Fibroblast of skin of scalp (primary cell): Measurements from ENCODE around the gene PCDHGB5.
"Not testable (repeated sequence)": the region's sequence is repeated elsewhere in the genome, so short reads cannot be mapped to it uniquely, and the experiment has no call there.

Experiments used
- DNase-seq: peaks from one replicate; pipeline ENCODE4 v3.0.0-alpha.2; 2013

Gene PCDHGB5

DNA sequence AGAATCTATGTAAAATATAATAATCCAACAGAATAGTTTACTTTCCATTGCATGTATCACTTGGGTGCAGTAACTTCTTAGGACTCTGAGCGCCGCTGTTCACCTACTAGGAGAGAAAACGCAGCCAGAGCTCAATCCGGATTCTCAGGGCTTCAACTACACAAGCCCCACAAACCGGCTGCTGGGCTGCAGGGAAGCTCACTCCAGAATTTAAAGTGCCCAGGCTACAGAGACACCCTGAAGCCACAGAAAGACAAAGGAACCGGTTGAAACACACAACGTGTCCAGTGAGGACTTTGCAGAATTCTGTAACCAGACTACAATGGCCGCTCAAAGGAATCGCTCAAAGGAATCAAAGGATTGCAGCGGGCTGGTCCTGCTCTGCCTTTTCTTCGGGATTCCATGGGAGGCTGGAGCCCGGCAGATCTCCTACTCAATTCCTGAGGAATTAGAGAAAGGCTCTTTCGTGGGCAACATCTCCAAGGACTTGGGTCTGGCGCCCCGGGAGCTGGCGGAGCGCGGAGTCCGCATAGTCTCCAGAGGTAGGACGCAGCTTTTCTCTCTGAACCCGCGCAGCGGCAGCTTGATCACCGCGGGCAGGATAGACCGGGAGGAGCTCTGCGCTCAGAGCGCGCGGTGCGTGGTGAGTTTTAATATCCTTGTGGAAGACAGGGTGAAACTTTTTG is 15.2 kb downstream of the PCDHGB5 start, which contains the start of gene PCDHGA10:
Gene PCDHGA10 (plus strand): TSS at position 134 of the 686 bp plus-strand sequence. CDS start 189 bp downstream, at position 323.
- DNase-seq, result peak; percentile 73

DNA sequence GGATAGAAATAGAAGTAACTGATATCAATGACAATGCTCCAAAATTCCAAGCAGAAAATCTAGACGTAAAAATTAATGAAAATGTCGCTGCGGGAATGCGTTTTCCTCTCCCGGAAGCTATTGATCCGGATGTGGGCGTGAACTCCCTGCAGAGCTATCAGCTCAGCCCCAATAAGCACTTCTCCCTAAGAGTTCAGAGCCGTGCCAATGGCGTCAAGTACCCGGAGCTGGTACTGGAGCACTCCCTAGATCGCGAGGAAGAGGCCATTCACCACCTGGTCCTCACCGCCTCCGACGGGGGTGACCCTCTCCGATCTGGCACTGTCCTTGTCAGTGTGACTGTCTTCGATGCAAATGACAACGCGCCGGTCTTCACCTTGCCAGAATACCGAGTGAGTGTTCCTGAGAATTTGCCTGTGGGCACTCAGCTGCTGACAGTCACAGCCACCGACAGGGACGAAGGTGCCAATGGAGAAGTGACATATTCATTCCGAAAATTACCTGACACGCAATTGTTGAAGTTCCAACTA is 15.9 kb downstream of the PCDHGB5 start:
- no peak for DNase-seq

DNA sequence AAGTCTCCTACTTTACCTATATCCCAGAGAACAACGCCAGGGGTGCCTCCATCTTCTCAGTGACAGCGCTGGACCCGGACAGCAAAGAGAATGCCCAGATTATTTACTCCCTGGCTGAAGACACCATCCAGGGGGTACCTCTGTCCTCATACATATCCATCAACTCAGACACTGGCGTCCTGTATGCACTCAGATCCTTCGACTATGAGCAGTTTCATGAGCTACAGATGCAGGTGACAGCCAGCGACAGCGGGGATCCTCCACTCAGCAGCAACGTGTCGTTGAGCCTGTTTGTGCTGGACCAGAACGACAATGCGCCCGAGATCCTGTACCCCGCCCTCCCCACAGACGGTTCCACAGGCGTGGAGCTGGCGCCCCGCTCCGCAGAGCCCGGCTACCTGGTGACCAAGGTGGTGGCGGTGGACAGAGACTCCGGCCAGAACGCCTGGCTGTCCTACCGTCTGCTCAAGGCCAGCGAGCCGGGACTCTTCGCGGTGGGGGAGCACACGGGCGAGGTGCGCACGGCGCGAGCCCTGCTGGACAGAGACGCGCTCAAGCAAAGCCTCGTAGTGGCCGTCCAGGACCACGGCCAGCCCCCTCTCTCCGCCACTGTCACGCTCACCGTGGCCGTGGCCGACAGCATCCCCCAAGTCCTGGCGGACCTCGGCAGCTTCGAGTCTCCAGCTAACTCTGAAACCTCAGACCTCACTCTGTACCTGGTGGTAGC is 17.0 kb downstream of the PCDHGB5 start:
- DNase-seq, result not testable (repeated sequence)

DNA sequence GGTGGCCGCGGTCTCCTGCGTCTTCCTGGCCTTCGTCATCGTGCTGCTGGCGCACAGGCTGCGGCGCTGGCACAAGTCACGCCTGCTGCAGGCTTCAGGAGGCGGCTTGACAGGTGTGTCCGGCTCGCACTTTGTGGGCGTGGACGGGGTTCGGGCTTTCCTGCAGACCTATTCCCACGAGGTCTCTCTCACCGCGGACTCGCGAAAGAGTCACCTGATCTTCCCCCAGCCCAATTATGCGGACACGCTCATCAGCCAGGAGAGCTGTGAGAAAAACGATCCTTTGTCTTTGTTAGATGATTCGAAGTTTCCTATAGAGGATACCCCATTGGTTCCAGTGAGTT is 17.5 kb downstream of the PCDHGB5 start:
- DNase-seq, result not testable (repeated sequence)

DNA sequence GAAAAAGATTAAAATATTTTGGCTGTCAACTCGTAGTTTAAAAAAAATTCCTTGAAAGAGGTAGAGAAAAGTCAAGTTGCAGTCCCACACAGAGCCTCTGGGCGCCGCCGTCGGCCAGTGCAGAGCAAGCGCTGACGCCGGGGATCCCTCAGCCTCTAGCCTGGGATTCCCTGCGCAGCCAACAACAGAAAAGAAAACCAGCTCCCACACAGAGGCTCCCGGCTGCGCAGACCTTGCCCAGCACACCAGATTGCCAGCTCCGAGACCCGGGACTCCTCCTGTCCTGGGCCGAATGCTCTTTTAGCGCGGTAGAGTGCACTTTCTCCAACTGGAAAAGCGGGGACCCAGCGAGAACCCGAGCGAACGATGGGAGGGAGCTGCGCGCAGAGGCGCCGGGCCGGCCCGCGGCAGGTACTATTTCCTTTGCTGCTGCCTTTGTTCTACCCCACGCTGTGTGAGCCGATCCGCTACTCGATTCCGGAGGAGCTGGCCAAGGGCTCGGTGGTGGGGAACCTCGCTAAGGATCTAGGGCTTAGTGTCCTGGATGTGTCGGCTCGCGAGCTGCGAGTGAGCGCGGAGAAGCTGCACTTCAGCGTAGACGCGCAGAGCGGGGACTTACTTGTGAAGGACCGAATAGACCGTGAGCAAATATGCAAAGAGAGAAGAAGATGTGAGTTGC is 19.9 kb downstream of the PCDHGB5 start, which contains the start of gene PCDHGB7:
Gene PCDHGB7 (plus strand): TSS at position 184 of the 679 bp plus-strand sequence. CDS start 183 bp downstream, at position 367.
- peak; percentile 84 for DNase-seq

DNA sequence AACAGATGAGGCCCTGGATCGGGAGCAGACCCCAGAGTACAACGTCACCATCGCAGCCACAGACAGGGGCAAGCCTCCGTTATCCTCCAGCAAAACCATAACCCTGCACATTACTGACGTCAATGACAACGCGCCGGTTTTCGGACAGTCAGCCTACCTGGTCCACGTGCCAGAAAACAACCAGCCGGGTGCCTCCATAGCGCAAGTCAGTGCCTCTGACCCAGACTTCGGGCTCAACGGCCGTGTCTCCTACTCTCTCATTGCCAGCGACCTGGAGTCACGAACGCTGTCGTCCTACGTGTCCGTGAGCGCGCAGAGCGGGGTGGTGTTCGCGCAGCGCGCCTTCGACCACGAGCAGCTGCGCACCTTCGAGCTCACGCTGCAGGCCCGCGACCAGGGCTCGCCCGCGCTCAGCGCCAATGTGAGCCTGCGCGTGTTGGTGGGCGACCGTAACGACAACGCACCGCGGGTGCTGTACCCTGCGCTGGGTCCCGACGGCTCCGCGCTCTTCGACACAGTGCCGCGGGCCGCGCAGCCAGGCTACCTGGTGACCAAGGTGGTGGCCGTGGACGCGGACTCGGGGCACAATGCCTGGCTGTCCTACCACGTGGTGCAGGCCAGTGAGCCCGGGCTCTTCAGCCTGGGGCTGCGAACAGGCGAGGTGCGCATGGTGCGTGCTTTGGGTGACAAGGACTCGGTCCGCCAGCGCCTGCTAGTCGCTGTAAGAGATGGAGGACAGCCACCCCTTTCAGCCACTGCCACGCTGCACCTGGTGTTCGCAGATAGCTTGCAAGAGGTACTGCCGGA is 21.5 kb downstream of the PCDHGB5 start:
- no peak for DNase-seq

DNA sequence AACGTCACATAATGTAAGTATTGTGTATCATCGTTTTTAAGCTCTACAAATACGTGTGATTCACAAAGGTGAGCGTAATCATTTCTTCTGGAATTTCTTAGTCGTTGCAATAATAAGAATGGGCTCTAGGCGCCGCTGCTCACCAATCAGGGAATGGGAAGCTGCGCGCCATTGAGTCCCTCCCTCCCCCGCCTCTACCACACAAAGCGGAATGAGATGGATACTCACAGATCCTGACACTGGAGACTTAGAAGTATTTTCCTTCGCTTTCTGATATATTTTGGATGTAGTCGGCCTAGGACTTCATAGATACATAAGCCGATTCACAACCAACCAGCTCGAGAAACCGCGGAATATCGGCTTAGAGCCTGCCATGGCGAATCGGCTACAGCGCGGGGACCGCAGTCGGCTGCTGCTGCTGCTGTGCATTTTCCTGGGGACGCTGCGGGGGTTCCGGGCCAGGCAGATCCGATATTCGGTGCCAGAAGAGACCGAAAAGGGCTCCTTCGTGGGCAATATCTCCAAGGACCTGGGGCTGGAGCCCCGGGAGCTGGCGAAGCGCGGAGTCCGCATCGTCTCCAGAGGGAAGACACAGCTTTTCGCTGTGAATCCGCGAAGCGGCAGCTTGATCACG is 23.2 kb downstream of the PCDHGB5 start, which contains the start of gene PCDHGA11:
Gene PCDHGA11 (plus strand): TSS at position 197 of the 634 bp plus-strand sequence. CDS start 177 bp downstream, at position 374.
- peak; percentile 71 for DNase-seq

DNA sequence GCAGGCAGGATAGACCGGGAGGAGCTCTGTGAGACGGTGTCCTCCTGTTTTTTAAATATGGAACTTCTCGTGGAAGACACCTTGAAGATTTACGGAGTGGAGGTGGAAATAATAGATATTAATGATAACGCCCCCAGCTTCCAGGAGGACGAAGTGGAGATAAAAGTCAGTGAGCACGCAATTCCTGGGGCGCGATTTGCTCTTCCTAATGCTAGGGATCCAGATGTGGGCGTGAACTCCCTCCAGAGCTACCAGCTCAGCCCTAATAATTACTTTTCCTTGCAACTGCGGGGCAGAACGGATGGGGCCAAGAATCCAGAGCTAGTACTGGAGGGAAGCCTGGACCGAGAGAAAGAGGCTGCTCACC is 23.7 kb downstream of the PCDHGB5 start:
- no peak for DNase-seq

DNA sequence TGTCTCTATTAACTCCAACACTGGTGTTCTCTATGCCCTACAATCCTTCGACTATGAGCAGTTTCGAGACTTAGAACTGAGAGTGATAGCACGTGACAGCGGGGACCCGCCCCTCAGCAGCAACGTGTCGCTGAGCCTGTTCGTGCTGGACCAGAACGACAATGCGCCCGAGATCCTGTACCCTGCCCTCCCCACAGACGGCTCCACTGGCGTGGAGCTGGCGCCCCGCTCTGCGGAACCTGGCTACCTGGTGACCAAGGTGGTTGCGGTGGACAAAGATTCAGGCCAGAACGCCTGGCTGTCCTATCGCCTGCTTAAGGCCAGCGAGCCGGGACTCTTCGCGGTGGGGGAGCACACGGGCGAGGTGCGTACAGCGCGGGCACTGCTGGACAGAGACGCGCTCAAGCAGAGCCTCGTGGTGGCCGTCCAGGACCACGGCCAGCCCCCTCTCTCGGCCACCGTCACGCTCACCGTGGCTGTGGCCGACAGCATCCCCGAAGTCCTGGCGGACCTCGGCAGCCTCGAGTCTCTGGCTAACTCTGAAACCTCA is 25.1 kb downstream of the PCDHGB5 start:
- no peak for DNase-seq

DNA sequence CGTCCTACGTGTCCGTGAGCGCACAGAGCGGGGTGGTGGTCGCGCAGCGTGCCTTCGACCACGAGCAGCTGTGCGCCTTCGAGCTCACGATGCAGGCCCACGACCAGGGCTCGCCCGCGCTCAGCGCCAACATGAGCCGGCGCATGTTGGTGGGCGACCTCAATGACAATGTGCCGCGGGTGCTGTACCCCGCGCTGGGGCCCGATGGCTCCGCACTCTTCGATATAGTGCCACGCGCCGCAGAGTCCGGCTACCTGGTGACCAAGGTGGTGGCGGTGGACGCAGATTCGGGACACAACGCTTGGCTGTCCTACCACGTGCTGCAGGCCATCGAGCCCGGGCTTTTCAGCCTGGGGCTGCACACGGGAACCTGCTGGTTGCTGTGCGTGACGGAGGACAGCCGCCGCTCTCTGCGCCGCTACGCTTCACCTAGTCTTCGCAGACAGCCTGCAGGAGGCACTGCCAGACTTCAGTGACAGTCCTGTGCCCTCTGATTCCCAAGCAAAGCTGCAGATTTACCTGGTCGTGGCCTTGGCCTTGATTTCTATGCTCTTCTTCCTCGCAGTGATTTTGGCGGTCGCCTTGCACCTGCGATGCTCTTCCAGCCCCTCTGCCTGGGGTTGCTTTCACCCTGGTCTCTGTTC is 30.2 kb downstream of the PCDHGB5 start:
- DNase-seq, result no peak

DNA sequence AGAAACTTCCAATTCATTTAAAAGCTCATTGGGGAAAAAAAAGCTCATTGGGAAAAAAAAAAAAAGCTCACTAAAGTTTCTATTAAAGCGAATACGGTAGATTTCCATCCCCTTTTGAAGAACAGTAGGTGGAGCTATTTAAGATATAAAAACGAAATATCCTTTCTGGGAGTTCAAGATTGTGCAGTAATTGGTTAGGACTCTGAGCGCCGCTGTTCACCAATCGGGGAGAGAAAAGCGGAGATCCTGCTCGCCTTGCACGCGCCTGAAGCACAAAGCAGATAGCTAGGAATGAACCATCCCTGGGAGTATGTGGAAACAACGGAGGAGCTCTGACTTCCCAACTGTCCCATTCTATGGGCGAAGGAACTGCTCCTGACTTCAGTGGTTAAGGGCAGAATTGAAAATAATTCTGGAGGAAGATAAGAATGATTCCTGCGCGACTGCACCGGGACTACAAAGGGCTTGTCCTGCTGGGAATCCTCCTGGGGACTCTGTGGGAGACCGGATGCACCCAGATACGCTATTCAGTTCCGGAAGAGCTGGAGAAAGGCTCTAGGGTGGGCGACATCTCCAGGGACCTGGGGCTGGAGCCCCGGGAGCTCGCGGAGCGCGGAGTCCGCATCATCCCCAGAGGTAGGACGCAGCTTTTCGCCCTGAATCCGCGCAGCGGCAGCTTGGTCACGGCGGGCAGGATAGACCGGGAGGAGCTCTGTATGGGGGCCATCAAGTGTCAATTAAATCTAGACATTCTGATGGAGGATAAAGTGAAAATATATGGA is 32.8 kb downstream of the PCDHGB5 start, which contains the start of gene PCDHGA12:
Gene PCDHGA12 (plus strand): TSS at position 176 of the 782 bp plus-strand sequence. CDS start 253 bp downstream, at position 429.
- peak; percentile 91 for DNase-seq

DNA sequence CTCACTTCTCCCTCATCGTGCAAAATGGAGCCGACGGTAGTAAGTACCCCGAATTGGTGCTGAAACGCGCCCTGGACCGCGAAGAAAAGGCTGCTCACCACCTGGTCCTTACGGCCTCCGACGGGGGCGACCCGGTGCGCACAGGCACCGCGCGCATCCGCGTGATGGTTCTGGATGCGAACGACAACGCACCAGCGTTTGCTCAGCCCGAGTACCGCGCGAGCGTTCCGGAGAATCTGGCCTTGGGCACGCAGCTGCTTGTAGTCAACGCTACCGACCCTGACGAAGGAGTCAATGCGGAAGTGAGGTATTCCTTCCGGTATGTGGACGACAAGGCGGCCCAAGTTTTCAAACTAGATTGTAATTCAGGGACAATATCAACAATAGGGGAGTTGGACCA is 33.5 kb downstream of the PCDHGB5 start:
- DNase-seq, result peak; percentile 32

DNA sequence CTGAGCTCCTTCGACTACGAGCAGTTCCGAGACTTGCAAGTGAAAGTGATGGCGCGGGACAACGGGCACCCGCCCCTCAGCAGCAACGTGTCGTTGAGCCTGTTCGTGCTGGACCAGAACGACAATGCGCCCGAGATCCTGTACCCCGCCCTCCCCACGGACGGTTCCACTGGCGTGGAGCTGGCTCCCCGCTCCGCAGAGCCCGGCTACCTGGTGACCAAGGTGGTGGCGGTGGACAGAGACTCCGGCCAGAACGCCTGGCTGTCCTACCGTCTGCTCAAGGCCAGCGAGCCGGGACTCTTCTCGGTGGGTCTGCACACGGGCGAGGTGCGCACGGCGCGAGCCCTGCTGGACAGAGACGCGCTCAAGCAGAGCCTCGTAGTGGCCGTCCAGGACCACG is 34.6 kb downstream of the PCDHGB5 start:
- not testable (repeated sequence) for DNase-seq

DNA sequence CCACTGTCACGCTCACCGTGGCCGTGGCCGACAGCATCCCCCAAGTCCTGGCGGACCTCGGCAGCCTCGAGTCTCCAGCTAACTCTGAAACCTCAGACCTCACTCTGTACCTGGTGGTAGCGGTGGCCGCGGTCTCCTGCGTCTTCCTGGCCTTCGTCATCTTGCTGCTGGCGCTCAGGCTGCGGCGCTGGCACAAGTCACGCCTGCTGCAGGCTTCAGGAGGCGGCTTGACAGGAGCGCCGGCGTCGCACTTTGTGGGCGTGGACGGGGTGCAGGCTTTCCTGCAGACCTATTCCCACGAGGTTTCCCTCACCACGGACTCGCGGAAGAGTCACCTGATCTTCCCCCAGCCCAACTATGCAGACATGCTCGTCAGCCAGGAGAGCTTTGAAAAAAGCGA is 35.0 kb downstream of the PCDHGB5 start:
- DNase-seq, result not testable (repeated sequence)

DNA sequence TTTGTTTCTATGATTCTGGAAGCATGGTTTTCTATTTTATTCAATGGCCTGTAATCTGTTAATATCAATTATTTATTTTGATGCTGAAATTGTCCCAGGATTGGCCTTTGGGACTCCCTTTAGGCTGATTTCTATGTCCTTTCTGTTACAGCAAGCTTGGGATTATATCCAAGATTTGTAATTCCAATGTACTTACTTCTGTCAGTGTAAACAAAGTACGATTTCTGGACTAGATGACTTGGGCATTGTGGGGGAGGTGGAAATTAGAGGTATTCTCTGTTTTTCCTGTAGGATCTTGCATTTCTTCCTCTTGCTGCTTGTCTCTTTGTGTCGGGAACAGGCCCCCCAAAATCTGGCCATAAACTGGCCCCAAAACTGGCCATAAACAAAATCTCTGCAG is 36.3 kb downstream of the PCDHGB5 start:
- peak; percentile 27 for DNase-seq

DNA sequence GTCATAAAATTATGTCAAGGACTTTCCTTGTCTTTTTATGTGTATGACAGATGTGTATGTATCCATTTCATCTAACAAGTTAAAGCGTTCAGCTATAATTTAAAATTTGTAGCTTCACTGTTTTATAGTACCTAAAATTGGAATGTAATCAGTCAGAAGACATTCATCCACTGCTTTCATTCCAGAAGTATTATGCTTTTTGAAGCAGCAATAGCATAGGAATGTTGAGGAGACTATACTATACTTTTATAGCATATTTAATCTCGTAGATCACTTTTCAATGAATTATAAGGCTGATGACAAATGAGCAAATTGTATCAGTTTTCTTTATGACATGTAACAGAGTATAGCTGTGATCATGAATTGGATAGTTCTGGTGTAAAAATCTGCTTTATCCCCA is 39.5 kb downstream of the PCDHGB5 start:
- peak; percentile 56 for DNase-seq

DNA sequence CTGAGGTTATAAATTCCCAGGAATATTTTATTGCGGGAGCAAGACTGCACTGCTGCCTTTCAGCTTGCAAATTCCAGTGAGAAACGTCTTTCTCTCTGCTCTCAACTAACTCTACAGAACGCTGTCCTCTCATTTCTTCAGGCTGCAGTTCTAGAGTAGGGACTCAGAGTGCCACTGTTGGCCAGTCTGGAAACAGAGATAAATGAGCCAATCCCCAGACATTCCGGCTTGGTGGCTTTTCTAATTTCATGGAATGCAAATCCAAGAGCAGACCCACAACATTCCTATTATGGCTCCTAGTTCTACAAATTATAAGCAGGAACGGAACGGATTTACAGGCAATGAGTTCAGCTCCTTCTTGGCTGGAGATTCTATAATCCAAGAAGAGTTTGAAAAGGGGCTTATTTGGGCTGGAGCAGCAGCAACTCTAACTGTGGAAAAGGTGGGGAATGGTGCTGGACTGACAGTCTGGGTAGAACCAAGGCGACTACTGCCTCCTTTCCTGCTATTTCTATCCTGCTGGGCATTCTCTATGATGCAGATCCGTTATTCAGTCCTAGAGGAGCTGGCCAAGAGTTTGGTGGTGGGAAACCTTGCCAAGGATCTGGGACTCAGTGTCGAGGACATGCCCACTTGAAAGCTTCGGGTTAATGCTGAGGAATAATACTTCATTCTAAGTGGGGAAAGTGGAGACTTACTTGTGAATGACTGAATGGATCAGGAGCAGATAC is 41.8 kb downstream of the PCDHGB5 start:
- DNase-seq, result peak; percentile 69

DNA sequence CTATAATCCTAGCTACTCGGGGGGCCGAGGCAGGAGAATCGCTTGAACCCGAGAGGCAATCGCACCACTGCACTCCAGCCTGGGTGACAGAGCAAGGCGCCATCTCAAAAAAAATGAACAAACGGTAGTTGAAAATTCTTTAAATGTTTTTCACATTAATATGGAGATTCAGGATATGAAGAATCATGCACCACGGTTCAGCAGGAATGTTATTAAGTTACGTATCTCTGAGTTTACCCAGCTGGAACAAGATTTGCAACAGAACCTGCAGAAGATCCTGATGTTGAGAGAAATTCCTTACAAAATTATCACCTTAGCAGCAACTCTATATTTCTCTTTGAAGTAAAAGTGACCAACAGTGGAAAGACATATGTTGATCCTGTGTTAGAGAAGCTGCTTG is 42.6 kb downstream of the PCDHGB5 start:
- no peak for DNase-seq

DNA sequence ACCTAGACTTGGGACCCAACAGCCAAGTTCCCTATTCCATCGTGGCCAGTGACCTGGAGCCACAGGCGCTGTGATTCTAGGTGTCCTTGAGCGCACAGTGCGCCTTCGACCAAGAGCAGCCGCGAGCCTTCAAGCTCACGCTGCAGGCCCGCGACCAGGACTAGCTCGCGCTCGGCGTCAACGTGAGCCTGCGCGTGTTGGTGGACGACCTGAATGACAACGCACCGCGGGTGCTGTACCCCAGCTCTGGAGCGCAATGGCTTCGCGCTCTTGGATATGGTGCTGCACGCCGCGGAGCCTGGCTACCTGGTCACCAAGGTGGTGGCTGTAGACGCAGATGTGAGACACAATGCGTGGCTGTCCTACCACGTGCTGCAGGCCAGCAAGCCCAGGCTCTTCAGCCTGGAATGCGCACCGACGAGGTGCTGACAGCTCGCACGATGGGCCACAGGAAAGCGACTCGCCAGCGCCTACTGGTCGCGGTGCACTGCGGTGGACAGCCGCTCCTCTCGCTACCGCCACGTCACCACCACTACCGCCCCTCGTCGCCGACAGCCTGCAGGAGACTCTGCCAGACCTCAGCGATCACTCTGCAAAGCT is 43.9 kb downstream of the PCDHGB5 start:
- no peak for DNase-seq
